ENCODE data around the gene KCNK18.

KCNK18 gene

DNA sequence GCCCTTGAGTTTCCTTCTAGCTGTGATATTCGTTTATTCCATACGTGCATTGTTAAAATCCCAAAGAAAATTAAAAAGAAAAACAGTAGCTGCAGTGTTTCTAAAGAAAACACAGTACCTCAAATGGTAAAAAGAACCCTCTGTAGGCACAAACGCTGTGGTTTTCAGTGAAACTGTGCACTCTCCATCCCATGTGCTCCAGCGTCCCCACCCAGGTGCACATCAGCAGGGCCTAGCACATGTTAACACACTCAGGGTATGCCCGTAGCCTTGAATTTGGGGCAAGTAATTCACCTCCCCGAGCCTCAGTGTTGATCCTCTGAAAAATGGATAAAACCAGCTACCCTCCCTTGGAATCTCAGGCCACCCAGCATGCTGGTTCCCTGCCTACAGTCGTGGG lies 53.1 kb downstream of the KCNK18 start:
- no peak for DNase-seq (ENCODE audit: low read depth, low spot score)

DNA sequence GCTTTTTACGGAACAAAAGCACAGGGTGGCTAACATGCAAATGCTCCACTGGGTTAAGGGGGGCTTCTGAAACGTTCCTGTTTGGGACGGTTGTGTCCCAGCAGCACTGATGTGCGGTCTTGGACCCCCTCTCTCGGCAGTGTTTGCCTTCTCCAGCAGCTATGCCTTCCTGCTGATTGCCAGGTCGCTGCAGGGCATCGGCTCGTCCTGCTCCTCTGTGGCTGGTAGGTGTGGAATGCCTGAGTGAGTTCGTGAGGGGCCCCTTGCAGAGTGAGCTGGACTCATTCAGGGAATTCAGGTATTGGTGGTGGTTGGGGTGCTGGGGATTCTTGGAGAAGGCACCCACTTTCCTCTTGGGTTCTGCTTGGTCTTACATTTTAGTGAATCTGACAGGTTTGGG lies 56.6 kb downstream of the KCNK18 start:
- DNase-seq (ENCODE audit: low read depth, low spot score) = no peak

DNA sequence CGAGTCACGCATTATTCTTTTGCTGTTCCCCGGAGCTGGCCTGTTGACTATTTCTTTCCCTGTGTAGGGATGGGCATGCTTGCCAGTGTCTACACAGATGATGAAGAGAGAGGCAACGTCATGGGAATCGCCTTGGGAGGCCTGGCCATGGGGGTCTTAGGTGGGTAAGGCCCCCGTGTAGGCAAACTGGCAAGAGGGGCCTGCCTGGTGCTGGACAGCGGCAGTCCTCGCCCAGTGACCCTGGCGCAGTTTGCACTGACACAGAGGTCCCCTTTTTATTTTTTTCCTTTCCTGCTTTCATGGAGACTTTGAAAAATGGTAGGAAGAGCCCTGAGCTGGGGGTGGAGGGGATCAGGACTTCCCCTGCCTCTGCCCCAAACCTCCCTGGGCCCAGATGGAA lies 57.0 kb downstream of the KCNK18 start:
- no peak for DNase-seq (ENCODE audit: low read depth, low spot score)

DNA sequence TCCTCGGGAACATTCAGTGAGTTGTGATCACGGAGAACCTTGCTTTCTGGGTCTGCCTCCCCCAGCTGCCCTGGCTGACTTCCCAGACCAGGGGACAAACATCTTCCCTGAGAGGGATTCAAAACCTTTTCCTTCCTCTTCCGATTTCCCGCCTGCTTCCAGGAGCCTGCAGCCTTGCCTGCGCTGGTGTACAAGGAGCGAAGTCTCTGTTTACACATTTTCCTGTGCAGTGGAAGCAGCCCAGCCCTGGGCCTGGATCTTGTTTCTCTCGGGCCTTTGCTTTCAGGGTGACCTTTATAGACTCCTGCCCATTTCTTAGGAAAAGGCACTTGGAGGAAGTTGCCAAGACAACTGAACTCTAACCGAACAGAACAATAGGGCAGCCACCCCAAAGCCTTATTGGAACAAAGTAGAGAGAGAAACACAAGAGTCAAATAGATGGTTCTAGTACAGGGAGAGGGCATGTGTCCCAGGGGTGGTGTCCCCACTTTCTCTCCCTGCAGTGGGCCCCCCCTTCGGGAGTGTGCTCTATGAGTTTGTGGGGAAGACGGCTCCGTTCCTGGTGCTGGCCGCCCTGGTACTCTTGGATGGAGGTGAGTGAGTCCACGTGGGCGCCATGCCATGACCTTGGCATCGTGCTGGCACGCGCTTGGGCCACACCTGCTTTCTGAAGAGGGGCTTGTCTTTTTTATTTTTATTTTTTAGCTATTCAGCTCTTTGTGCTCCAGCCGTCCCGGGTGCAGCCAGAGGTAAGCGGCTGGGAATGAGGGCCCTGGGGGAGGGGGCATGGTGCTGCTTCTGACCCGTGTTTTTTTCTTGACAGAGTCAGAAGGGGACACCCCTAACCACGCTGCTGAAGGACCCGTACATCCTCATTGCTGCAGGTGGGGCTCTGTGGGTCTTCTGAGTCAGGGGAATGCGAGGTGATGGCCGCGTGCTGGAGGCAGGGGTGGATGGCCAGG lies 57.8 kb downstream of the KCNK18 start:
- DNase-seq (ENCODE audit: low read depth, low spot score) = no peak

DNA sequence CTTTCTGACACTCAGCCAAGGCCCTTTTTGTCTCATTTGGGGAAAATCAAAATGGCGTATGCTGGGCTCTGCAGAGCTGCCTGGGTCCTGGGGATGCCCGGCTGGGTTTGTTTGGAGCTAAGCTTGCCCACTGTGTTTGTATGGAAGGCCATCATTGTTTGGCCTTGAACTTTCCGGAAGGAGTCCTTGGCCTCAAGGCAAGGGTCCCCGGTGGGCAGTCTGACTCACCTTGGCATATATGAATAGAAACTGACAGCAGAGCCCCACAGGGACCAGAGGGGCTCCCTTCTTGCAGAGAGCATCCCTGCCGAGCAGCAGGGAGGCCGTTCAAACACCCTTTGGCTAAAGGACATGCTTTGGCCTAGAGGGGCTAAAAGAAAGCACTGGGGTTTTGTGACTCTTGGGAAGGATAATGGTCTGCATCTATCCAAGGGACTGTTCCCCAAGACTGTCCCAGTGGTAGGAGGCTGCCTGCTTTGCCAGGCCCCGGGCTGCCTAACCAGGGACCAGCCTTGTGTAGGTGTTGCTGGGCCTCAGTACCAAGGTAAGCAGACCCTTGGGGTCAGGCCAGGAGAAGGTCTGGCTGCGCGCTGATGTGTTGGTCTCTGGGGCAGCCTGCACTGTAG lies 58.7 kb downstream of the KCNK18 start:
- no peak for DNase-seq (ENCODE audit: low read depth, low spot score)

DNA sequence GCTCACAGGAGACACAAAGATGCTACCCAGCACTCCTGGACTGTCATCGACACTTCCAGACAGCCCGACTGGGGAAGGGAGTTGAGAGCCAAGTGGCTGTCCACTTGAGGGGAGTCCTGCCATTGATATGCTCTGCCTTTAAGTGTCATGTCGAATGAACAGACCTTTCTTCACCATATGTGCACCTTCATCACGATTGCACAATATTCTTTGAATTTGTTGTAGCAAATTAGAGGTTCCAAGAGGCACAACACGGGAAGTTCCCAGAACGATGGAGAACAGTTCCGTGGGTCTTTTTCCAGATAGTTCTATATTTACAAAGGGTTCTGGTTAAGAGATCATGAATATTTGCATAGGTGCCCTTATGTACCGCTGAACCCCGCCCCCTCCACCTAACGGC lies 59.6 kb downstream of the KCNK18 start:
- DNase-seq (ENCODE audit: low read depth, low spot score) = no peak

DNA sequence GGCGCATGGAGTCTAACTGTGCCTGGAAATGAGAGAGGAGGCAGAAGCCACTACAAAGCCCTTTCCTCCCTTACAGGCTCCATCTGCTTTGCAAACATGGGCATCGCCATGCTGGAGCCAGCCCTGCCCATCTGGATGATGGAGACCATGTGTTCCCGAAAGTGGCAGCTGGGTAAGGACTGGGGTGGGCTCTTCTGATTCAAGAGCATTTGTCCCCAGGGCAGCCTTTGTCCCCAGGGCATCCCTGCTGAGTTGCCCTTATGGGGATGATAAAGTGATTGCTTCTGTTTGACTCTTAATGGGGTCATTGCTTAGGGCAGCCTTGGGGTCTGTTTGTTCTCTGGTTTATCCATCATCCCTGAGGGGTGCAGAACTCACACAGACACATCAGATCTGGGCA lies 60.4 kb downstream of the KCNK18 start:
- DNase-seq (ENCODE audit: low read depth, low spot score) = no peak

DNA sequence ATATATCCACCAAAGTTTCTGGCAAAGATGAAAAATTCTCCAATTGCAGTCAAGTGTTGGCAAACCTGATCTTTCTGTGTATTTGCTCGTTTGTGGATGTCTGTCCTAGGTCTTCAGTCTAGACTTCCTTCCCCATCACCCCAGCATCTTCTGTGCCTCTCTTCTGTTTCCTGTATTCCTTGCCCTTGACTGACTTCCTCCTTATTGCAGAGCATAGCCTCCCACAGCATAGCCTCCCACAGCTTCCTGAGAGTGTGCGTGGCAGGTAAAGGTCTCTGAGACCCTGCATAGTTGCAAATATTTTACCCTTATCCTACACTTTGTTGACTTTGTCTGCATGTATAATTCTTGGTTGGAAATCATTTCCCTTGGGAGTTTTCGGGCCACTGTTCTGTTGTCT lies 62.0 kb downstream of the KCNK18 start:
- no peak for DNase-seq (ENCODE audit: low read depth, low spot score)
